Fibroblast of skin of right quadriceps (primary cell): ENCODE measurements around the gene HSDL1.

Experiments used
- DNase-seq: peaks from one replicate; pipeline ENCODE4 v3.0.0-alpha.2; 2013

Gene HSDL1

GRCh38 chr16:84075376-84075775 lies 69.6 kb downstream of the HSDL1 start:
- DNase-seq = no peak

- DNase-seq = no peak
These were observed 70.3 kb downstream of the HSDL1 start for GRCh38 chr16:84074721-84075120.
